ENCODE results near the gene SYCP1.
A peak's percentile ranks its signal among the peaks of the same experiment; 100 is the strongest.

The SYCP1 gene

GRCh38 chr1:115023593-115023992, 168.9 kb downstream of the SYCP1 start:
- TF ChIP-seq CTCF (IDR thresholded peaks at IDR 0.05; ENCODE audit: low read depth, low read length), result no peak
- no peak for DNase-seq (ENCODE audit: low read depth in 2 of 2)
- H3K4me3 ChIP-seq (replicated peaks in 1 of 2; ENCODE audit: low read depth in 2 of 2, low read length in 2 of 2), result no peak overlapping the region

- no peak within 1 kb of the TSS for H3K4me3 ChIP-seq (replicated peaks in 1 of 2; ENCODE audit: low read depth in 2 of 2, low read length in 2 of 2)
- no peak for TF ChIP-seq CTCF (IDR thresholded peaks at IDR 0.05; ENCODE audit: low read depth, low read length)
- DNase-seq (ENCODE audit: low read depth in 2 of 2), result no peak
Observed at GRCh38 chr1:115029526-115029925, 174.9 kb downstream of the SYCP1 start, which contains the start of gene TSHB. Gene TSHB (plus strand): TSS chr1:115029826. CDS start chr1:115033363, 3,537 bp downstream.

GRCh38 chr1:115031595-115031994, 176.9 kb downstream of the SYCP1 start:
- H3K4me3 ChIP-seq (replicated peaks in 1 of 2; ENCODE audit: low read depth in 2 of 2, low read length in 2 of 2), result no peak overlapping the region
- TF ChIP-seq CTCF (IDR thresholded peaks at IDR 0.05; ENCODE audit: low read depth, low read length), result no peak
- DNase-seq (ENCODE audit: low read depth in 2 of 2), result no peak

GRCh38 chr1:115035652-115036051, 181.0 kb downstream of the SYCP1 start:
- TF ChIP-seq CTCF (IDR thresholded peaks at IDR 0.05; ENCODE audit: low read depth, low read length), result no peak
- no peak for DNase-seq (ENCODE audit: low read depth in 2 of 2)
- no peak overlapping the region for H3K4me3 ChIP-seq (replicated peaks in 1 of 2; ENCODE audit: low read depth in 2 of 2, low read length in 2 of 2)

GRCh38 chr1:115036814-115037507, 182.3 kb downstream of the SYCP1 start:
- TF ChIP-seq CTCF (IDR thresholded peaks at IDR 0.05; ENCODE audit: low read depth, low read length), result no peak

GRCh38 chr1:115040501-115040900, 185.8 kb downstream of the SYCP1 start:
- no peak overlapping the region for H3K4me3 ChIP-seq (replicated peaks in 1 of 2; ENCODE audit: low read depth in 2 of 2, low read length in 2 of 2)
- DNase-seq (ENCODE audit: low read depth in 2 of 2), result no peak
- no peak for TF ChIP-seq CTCF (IDR thresholded peaks at IDR 0.05; ENCODE audit: low read depth, low read length)

More at GRCh38 chr1:115036814-115037507, 182.3 kb downstream of the SYCP1 start:
- H3K4me3 ChIP-seq (replicated peaks in 1 of 2; ENCODE audit: low read depth in 2 of 2, low read length in 2 of 2), result no peak overlapping the region
- no peak for DNase-seq (ENCODE audit: low read depth in 2 of 2)

GRCh38 chr1:115041654-115042053, 187.0 kb downstream of the SYCP1 start:
- TF ChIP-seq CTCF (IDR thresholded peaks at IDR 0.05; ENCODE audit: low read depth, low read length), result peak; percentile 31
- DNase-seq (ENCODE audit: low read depth in 2 of 2), result peak; percentile 7 to 32
- H3K4me3 ChIP-seq (replicated peaks in 1 of 2; ENCODE audit: low read depth in 2 of 2, low read length in 2 of 2), result no peak overlapping the region
